H1 (cell line): ENCODE data around the gene ADCY5. TPM values are rescaled to one million over a fixed set of nuclear protein-coding genes. Genes with fewer than 3 reads are reported as not detected.

Experiments used
- BRCA1 ChIP-seq: IDR thresholded peaks from 2 replicates; pipeline ENCODE4 v1.6.1; 2012; ENCODE audit warnings: low read depth, low read length, improper control_type of control experiment
- CEBPB ChIP-seq: IDR thresholded peaks from 2 replicates; pipeline ENCODE4 v1.6.1; 2012; ENCODE audit warnings: low read depth, low read length
- CHD1 ChIP-seq: IDR thresholded peaks from 2 replicates; pipeline ENCODE4 v1.6.1; 2012; ENCODE audit warnings: low read depth, low read length, improper control_type of control experiment
- POLR2A ChIP-seq, 2 experiments: IDR thresholded peaks; 1 replicate in 1 of 2; 2 replicates in 1 of 2; pipeline ENCODE4 v1.6.1; 2011; ENCODE audit warnings: low read depth in 2 of 2, low read length in 2 of 2, mild to moderate bottlenecking in 2 of 2; ENCODE audit errors: control extremely low read depth in 1 of 2
- SAP30 ChIP-seq: fragments of 300-600 bp; sonication (generic); IDR thresholded peaks from 2 replicates; pipeline ENCODE4 v1.7.1; 2012; ENCODE audit warnings: low read length, moderate library complexity, mild to moderate bottlenecking, inconsistent platforms; ENCODE audit not compliant: insufficient read depth, insufficient replicate concordance
- SRF ChIP-seq: IDR thresholded peaks from 2 replicates; pipeline ENCODE4 v1.6.1; 2011; ENCODE audit warnings: mild to moderate bottlenecking, low read depth, low read length, moderate library complexity
- polyA plus RNA-seq, 7 experiments: library from polyadenylated mRNA; depleted of rRNA in 3 of 7; stranded (reverse) in 5 of 7; unstranded in 2 of 7; fragments of >200 nt in 5 of 7; fragments of 200-250 nt in 2 of 7; gene quantifications; 1 replicate in 5 of 7; 2 replicates in 1 of 7; 4 replicates in 1 of 7; pipeline versions ENCODE4 v1.2.1 to v1.2.3, GENCODE V29; 2011 to 2013; ENCODE audit warnings: missing spikeins in 2 of 7, mixed read lengths in 2 of 7
- total RNA-seq: library from RNA; stranded (reverse); fragmentation: NEBNext Ultra II Directional; extraction: Animal tissue kit (Norgen Biotek cat#: 25700); gene quantifications from 2 replicates; pipeline ENCODE4 v1.2.1, GENCODE V29; 2021
- TF ChIP-seq, protein P1 (sequence below): IDR thresholded peaks from 2 replicates; pipeline ENCODE4 v1.6.1; 2012; ENCODE audit warnings: inconsistent platforms

The ADCY5 gene
- total and polyA plus RNA-seq, 2 of the 8 experiments (the other 6 are each of a cell fraction or from before 2014, with no cell fraction given), result 18.9 to 40.8 TPM

DNA sequence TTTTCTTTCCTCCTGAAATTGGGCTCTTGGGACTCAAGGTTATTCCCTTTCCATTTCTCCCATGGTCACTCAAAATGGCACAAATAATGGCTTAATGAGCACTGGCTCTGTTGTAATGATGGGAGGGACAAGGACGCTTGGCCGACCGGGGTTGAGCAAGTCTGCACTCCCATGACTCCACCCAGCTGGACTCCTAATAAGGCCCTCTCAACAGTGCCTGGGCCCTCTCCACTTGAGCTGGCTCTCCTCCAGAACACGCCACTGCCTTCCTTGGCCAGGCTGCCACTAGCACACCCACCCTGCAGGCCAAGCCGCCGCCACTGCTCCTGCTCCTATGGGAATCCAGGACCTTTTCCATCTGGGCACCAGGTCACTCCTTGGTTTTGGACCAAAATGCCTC lies 42.3 kb downstream of the ADCY5 start (continued):
- TF ChIP-seq SRF (no peak), POLR2A (IDR thresholded peaks at IDR 0.05; ENCODE audit: control extremely low read depth in 1 of 2, low read depth in 2 of 2, low read length in 2 of 2) (no peak), SAP30 (no peak), CHD1 (no peak), BRCA1 (no peak), CEBPB (no peak)
- TF ChIP-seq, protein P1, sequence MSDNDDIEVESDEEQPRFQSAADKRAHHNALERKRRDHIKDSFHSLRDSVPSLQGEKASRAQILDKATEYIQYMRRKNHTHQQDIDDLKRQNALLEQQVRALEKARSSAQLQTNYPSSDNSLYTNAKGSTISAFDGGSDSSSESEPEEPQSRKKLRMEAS, result no peak
